GM19193 (cell line): ENCODE measurements around the gene LGALSL.

Experiments used
- POLR2A ChIP-seq: IDR thresholded peaks from 4 replicates; pipeline ENCODE4 v1.6.1; 2011; ENCODE audit not compliant: insufficient read depth, insufficient read length; ENCODE audit errors: extremely low read depth

Gene LGALSL

GRCh38 chr2:64453770-64454385 is at the start of gene LGALSL:
Gene LGALSL, plus strand, starts transcription at chr2:64454162. Its CDS starts 384 bp downstream, at chr2:64454546.
- TF ChIP-seq POLR2A, result peak; percentile 36

- no peak for TF ChIP-seq POLR2A
Observed at GRCh38 chr2:64404743-64405142, 49.2 kb upstream of the LGALSL start.

- no peak for TF ChIP-seq POLR2A
Observed at GRCh38 chr2:64405581-64406406, 48.2 kb upstream of the LGALSL start.

- TF ChIP-seq POLR2A, result no peak
Observed at GRCh38 chr2:64406407-64406774, 47.6 kb upstream of the LGALSL start.

- TF ChIP-seq POLR2A, result no peak
Observed at GRCh38 chr2:64408031-64408430, 45.9 kb upstream of the LGALSL start.

- TF ChIP-seq POLR2A, result no peak
Observed at GRCh38 chr2:64410671-64411070, 43.3 kb upstream of the LGALSL start.

GRCh38 chr2:64412671-64413070 is 41.3 kb upstream of the LGALSL start:
- TF ChIP-seq POLR2A, result no peak

- TF ChIP-seq POLR2A, result no peak
Observed at GRCh38 chr2:64414736-64415435, 39.1 kb upstream of the LGALSL start.

- no peak for TF ChIP-seq POLR2A
Observed at GRCh38 chr2:64417624-64418023, 36.3 kb upstream of the LGALSL start.

- no peak for TF ChIP-seq POLR2A
Observed at GRCh38 chr2:64419596-64420165, 34.3 kb upstream of the LGALSL start.

GRCh38 chr2:64420677-64421076 is 33.3 kb upstream of the LGALSL start:
- no peak for TF ChIP-seq POLR2A

- TF ChIP-seq POLR2A, result no peak
Observed at GRCh38 chr2:64421201-64421600, 32.8 kb upstream of the LGALSL start.

- TF ChIP-seq POLR2A, result no peak
Observed at GRCh38 chr2:64422466-64422865, 31.5 kb upstream of the LGALSL start.

- no peak for TF ChIP-seq POLR2A
Observed at GRCh38 chr2:64423303-64423702, 30.7 kb upstream of the LGALSL start.

- no peak for TF ChIP-seq POLR2A
Observed at GRCh38 chr2:64424416-64424987, 29.5 kb upstream of the LGALSL start.
